Activated CD4-positive, alpha-beta memory T cell treated with anti-CD3 and anti-CD28 coated beads for 36 hours (primary cell): ENCODE measurements around the gene RNASE9. TPM values are rescaled to one million over a fixed set of nuclear protein-coding genes. Genes with fewer than 3 reads are reported as not detected.
"Not testable (repeated sequence)": the region's sequence is repeated elsewhere in the genome, so short reads cannot be mapped to it uniquely, and the experiment has no call there.

Experiments
- CTCF ChIA-PET: fragments of 350-600 bp; sonication (Branson Sonifier 250); formaldehyde crosslinking; loops from one replicate; lab custom pipeline; 2021; ENCODE audit warnings: antibody characterized with exemption, inconsistent platforms; lab: Charles Lee
- POLR2A ChIA-PET: fragments of 350-600 bp; sonication (Branson Sonifier 250); formaldehyde crosslinking; loops from one replicate; lab custom pipeline; 2021; ENCODE audit warnings: antibody characterized with exemption; lab: Charles Lee
- DNase-seq: peaks from one replicate; pipeline ENCODE4 v3.0.0-alpha.2; 2020
- H3K27ac Mint-ChIP-seq: one replicate; pipeline ENCODE4 v1.8.0; 2021; ENCODE audit warnings: mixed read lengths
- H3K27me3 Mint-ChIP-seq: one replicate; pipeline ENCODE4 v1.8.0; 2021; ENCODE audit warnings: mixed read lengths
- H3K36me3 Mint-ChIP-seq: one replicate; pipeline ENCODE4 v1.8.0; 2021; ENCODE audit warnings: mixed read lengths
- H3K4me1 Mint-ChIP-seq: one replicate; pipeline ENCODE4 v1.8.0; 2021; ENCODE audit warnings: low read depth, mixed read lengths
- H3K4me3 Mint-ChIP-seq: one replicate; pipeline ENCODE4 v1.8.0; 2021; ENCODE audit warnings: mild to moderate bottlenecking, mixed read lengths
- H3K9me3 Mint-ChIP-seq: one replicate; pipeline ENCODE4 v1.8.0; 2021; ENCODE audit warnings: mixed read lengths
- intact Hi-C: fragments of 100-400 bp; cut with micrococcal nuclease; formaldehyde crosslinking; loops from one replicate; pipeline ENCODE4 v1.15.1; 2023
- total RNA-seq, 2 experiments: library from RNA; stranded (reverse); gene quantifications; one replicate each; pipeline ENCODE4 v1.2.3, GENCODE V29; 2021

RNASE9 gene
- total RNA-seq, 2 experiments from 2014 or later: not detected

GRCh38 chr14:20597108-20597507 lies 36.3 kb upstream of the RNASE9 start:
- no peak overlapping the region for H3K27ac Mint-ChIP-seq
- intact Hi-C loops: no loop called here
- POLR2A ChIA-PET: no interaction called here
- CTCF ChIA-PET: interaction anchor here (0.6 to 0.9 kb wide), 3 partner anchors 12 to 99 kb away, joined by 3 read pairs; no protein-coding TSS in a partner anchor
- H3K4me3 Mint-ChIP-seq: no peak overlapping the region
- H3K36me3 Mint-ChIP-seq: no peaks in the 10 kb centered on the region
- peaks cover 2% of the 10 kb centered on the region for H3K27me3 Mint-ChIP-seq
- H3K4me1 Mint-ChIP-seq: no peaks in the 10 kb centered on the region
- H3K9me3 Mint-ChIP-seq: no peaks in the 10 kb centered on the region
- DNase-seq: no peak

DNA sequence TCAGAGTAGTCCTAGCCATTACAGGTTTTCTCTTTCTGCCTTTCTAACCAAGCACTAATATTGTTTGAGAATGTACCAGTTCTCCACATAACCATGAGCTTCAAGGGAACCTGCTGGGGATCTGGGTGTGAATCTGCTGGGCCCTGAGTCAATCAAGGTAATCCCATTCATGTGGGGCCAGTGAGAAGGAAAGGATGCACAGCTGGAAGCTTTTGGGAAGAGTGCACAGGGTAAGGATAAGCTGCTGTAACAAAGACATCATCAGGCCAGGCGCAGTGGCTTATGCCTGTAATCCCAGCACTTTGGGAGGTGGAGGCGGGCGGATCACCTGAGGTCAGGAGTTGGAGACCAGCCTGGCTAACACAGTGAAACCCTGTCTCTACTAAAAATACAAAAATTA lies 34.9 kb upstream of the RNASE9 start:
- H3K9me3 Mint-ChIP-seq, H3K4me3 Mint-ChIP-seq, H3K4me1 Mint-ChIP-seq, CTCF ChIA-PET, H3K27ac Mint-ChIP-seq, H3K36me3 Mint-ChIP-seq, intact Hi-C loops, DNase-seq, POLR2A ChIA-PET, H3K27me3 Mint-ChIP-seq: not testable (repeated sequence)

DNA sequence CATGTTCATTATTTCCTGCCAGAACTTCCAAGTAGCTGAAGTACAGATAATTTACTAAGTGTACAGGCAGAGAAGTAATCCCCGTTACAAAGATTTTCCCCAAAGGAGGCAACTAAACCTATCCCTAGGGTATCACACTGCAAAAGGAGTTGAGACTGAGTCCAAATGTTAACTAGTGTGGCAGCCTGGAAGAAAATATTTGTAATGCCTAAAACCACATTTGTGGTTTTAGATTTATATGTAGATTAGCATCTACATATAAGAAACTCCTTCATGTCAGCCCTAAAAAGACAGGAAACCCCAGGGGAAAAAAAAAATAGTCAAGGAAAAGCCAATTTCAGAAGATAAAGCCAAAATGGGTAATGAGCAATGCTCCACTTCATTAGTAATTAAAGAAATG lies 31.7 kb upstream of the RNASE9 start:
- no peaks in the 10 kb centered on the region for H3K4me1 Mint-ChIP-seq
- no peak overlapping the region for H3K4me3 Mint-ChIP-seq
- peaks cover 3% of the 10 kb centered on the region for H3K27me3 Mint-ChIP-seq
- H3K9me3 Mint-ChIP-seq: no peaks in the 10 kb centered on the region
- H3K27ac Mint-ChIP-seq: no peak overlapping the region
- intact Hi-C loops: no loop called here
- no peak for DNase-seq
- H3K36me3 Mint-ChIP-seq: no peaks in the 10 kb centered on the region
- ChIA-PET POLR2A (no interaction called here), CTCF (interaction anchor here (0.7 kb wide), 1 partner anchor 10 kb away, joined by 3 read pairs; no protein-coding TSS in a partner anchor)

DNA sequence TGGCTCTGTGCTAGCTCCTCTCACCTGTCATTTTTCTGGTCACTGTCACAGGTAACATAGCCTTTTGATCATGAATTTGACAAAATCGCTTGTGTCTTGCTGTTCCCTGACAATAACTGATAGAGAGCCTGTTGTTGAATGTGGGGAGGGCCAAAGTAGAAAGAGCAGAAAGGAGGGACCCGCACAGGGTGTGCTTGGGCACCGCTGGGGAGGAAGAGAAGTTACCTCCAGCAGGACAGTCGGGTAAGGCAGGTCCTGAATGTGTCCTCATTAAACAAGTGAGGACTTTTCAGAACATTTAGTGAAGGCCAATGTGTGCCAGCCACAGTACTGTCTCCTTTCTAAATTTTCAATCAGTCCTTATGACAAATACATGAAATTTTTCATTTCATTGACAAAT lies 30.4 kb upstream of the RNASE9 start, which contains the start of gene RNASE12:
Gene RNASE12, minus strand, starts transcription at position 142 of the 400 bp plus-strand sequence. CDS start 653 bp downstream, outside the sequence.
- intact Hi-C loops: no loop called here
- no peaks in the 10 kb centered on the region for H3K4me1 Mint-ChIP-seq
- POLR2A ChIA-PET: no interaction called here
- H3K27me3 Mint-ChIP-seq: peaks cover 3% of the 10 kb centered on the region
- no peaks in the 10 kb centered on the region for H3K9me3 Mint-ChIP-seq
- no peaks in the 10 kb centered on the region for H3K36me3 Mint-ChIP-seq
- CTCF ChIA-PET: no interaction called here
- no peak within 1 kb of the TSS for H3K27ac Mint-ChIP-seq
- no peak for DNase-seq
- H3K4me3 Mint-ChIP-seq: no peak within 1 kb of the TSS

DNA sequence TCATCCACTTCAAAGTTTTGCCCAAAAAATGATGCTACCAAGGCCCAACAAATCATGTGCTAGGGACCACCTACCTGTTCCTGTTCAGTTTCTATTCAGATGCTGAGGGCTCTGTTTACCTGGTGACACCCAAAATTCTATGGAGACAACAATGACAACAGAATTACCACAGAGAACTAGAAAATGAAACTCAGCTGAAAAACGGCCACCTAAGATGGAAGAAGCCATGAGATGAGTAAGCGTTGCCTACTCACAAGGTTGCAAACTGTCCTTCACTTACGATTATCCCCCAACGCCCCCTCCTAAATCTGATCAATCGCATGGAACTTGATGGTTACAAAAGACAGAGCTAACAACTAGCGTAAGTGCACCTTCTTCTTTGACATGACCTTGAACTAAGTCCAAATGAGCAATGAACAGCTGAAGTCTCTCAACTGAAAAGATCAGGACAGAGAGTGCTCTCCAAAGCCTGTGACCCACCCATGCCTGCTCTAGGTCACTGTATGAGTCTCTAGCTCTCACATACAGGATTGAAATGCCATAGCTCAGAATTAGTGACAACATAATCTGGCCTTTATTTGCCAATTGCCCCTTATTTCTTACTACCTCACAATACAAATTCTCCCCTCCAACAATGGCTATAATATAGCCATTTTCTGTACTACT lies 26.8 kb upstream of the RNASE9 start, which contains the start of gene RNASE11:
Gene RNASE11, minus strand, starts transcription at position 513 of the 666 bp plus-strand sequence.
- Mint-ChIP-seq H3K4me3 (no peak within 1 kb of the TSS), H3K36me3 (peaks cover 1% of the 10 kb centered on the region), H3K9me3 (no peaks in the 10 kb centered on the region), H3K4me1 (no peaks in the 10 kb centered on the region), H3K27ac (no peak within 1 kb of the TSS), H3K27me3 (peaks cover 1% of the 10 kb centered on the region)
- intact Hi-C loops: no loop called here
- no peak for DNase-seq
- POLR2A ChIA-PET: no interaction called here
- CTCF ChIA-PET: interaction anchor here (0.7 to 0.9 kb wide), 3 partner anchors 260 to 384 kb away, joined by 3 to 4 read pairs (median 3); no protein-coding TSS in a partner anchor

GRCh38 chr14:20583908-20584307 lies 23.1 kb upstream of the RNASE9 start:
- no peaks in the 10 kb centered on the region for H3K27me3 Mint-ChIP-seq
- no peaks in the 10 kb centered on the region for H3K9me3 Mint-ChIP-seq
- H3K4me1 Mint-ChIP-seq: no peaks in the 10 kb centered on the region
- POLR2A ChIA-PET: no interaction called here
- intact Hi-C loops: no loop called here
- no peak for DNase-seq
- no peak overlapping the region for H3K27ac Mint-ChIP-seq
- peaks cover 1% of the 10 kb centered on the region for H3K36me3 Mint-ChIP-seq
- no peak overlapping the region for H3K4me3 Mint-ChIP-seq
- CTCF ChIA-PET: no interaction called here

DNA sequence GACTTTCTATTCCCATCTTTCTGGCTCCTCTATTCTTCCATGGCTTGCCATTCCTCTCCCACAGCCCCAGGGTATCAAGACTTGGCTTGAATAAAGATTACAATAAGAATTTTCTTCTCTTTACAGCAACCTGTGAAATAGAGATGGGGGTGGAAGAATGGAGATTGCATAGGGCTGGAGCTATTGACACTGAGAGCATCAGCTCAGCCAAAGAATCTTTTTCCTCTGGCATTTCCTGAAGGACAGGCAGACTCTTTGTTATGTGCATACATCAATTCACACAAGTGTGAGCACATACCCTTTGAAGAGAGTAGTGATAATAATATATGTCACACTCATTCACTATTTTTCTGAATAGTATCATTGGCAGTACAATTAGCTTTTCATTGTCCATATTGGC lies 22.3 kb upstream of the RNASE9 start:
- DNase-seq: no peak
- ChIA-PET POLR2A (no interaction called here), CTCF (no interaction called here)
- Mint-ChIP-seq H3K27me3 (no peaks in the 10 kb centered on the region), H3K36me3 (peaks cover 1% of the 10 kb centered on the region), H3K4me1 (no peaks in the 10 kb centered on the region), H3K27ac (no peak overlapping the region), H3K4me3 (no peak overlapping the region), H3K9me3 (no peaks in the 10 kb centered on the region)
- intact Hi-C loops: no loop called here

DNA sequence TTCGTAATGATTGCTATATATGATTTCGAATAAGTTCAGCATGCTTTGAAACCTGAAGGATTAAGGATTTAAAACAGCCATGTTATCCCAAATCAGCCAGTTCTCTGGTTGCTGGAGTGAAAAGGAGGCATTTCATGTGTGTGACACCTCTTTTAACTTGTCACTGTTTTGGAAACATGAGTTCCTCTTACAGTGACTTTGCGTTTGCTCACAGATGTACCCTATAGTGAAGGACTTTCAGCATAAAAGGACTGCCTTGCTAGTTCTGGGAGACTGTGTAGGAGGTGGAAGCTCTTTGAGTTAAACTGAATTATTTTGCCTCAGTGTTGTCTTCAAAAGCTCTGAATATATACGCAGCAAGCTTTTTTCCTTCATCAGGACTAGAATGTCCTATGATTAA lies 19.4 kb upstream of the RNASE9 start:
- H3K4me1 Mint-ChIP-seq: no peaks in the 10 kb centered on the region
- no peaks in the 10 kb centered on the region for H3K36me3 Mint-ChIP-seq
- DNase-seq: no peak
- POLR2A ChIA-PET: no interaction called here
- H3K27ac Mint-ChIP-seq: no peak overlapping the region
- intact Hi-C loops: no loop called here
- CTCF ChIA-PET: interaction anchor here (1.2 kb wide), 1 partner anchor 164 kb away, joined by 3 read pairs; no protein-coding TSS in a partner anchor
- no peak overlapping the region for H3K4me3 Mint-ChIP-seq
- H3K9me3 Mint-ChIP-seq: no peaks in the 10 kb centered on the region
- H3K27me3 Mint-ChIP-seq: no peaks in the 10 kb centered on the region

GRCh38 chr14:20578784-20579502 lies 18.1 kb upstream of the RNASE9 start:
- Mint-ChIP-seq H3K9me3 (no peaks in the 10 kb centered on the region), H3K27me3 (no peaks in the 10 kb centered on the region), H3K4me1 (no peaks in the 10 kb centered on the region), H3K27ac (no peak overlapping the region), H3K4me3 (no peak overlapping the region), H3K36me3 (no peaks in the 10 kb centered on the region)
- CTCF ChIA-PET: interaction anchor here (0.7 kb wide), 1 partner anchor 135 kb away, joined by 3 read pairs; no protein-coding TSS in a partner anchor
- intact Hi-C loops: no loop called here
- POLR2A ChIA-PET: no interaction called here
- no peak for DNase-seq

DNA sequence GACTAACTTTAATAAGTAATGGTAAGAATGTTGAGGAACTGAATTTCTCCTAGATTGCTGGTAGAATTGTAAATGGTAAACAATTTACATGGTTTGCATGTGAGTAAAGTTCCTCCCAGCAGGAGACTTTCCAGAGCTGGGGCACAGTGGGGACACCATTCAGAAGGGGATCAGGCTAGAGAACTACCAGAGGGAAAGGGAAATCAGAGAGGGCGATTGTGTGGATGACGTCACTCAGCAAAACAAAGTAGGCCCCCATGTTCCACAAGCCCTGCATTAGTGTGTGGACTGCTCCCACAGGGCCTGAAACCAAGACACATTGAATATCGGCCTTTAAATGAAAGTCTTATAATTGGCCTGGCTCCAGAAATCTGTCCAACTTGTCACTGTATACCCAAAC lies 17.5 kb upstream of the RNASE9 start:
- ChIA-PET CTCF (no interaction called here), POLR2A (no interaction called here)
- DNase-seq: no peak
- Mint-ChIP-seq H3K4me3 (no peak overlapping the region), H3K9me3 (no peaks in the 10 kb centered on the region), H3K27me3 (no peaks in the 10 kb centered on the region), H3K36me3 (no peaks in the 10 kb centered on the region), H3K27ac (no peak overlapping the region), H3K4me1 (no peaks in the 10 kb centered on the region)
- intact Hi-C loops: no loop called here

GRCh38 chr14:20572382-20572990 lies 11.6 kb upstream of the RNASE9 start:
- H3K36me3 Mint-ChIP-seq, H3K4me3 Mint-ChIP-seq, H3K4me1 Mint-ChIP-seq, intact Hi-C loops, H3K27me3 Mint-ChIP-seq, H3K27ac Mint-ChIP-seq, CTCF ChIA-PET, DNase-seq, POLR2A ChIA-PET: not testable (repeated sequence)
- peaks cover 22% of the 10 kb centered on the region for H3K9me3 Mint-ChIP-seq

DNA sequence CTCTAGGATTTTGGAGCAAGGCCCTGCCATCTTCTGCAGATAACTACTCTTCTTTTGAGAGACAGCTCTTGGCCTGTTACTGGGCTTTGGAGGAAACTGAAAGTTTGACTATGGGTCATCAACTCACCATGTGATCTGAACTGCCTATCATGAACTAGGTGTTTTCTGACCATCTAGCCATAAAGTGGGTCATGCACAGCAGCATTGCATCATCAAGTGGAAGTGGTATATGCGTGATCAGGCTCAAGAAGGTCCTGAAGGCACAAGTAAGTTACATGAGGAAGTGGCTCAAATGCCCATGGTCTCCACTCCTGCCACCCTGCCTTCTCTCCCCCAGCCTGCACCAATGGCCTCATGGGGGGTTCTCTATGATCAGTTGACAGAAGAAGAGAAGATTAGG lies 9.9 kb upstream of the RNASE9 start:
- POLR2A ChIA-PET, H3K27me3 Mint-ChIP-seq, H3K27ac Mint-ChIP-seq, DNase-seq, H3K36me3 Mint-ChIP-seq, H3K4me3 Mint-ChIP-seq, CTCF ChIA-PET, intact Hi-C loops: not testable (repeated sequence)
- Mint-ChIP-seq H3K4me1 (peaks cover 13% of the 10 kb centered on the region), H3K9me3 (peaks cover 22% of the 10 kb centered on the region)
